Loucy (cell line): ENCODE measurements around the gene GAGE13.

Experiments
- EZH2phosphoT487 ChIP-seq: fragments of 200-600 bp; IDR thresholded peaks from 2 replicates; pipeline ENCODE4 v1.6.1; 2018; ENCODE audit warnings: antibody characterized with exemption, mild to moderate bottlenecking, moderate library complexity, borderline replicate concordance
- TF ChIP-seq, protein P1 (sequence below): fragments of 200-600 bp; sonication (generic); conservative IDR thresholded peaks from 2 replicates; pipeline ENCODE4 v1.5.1; 2014; ENCODE audit warnings: mild to moderate bottlenecking, antibody characterized with exemption, low read length

DNA sequence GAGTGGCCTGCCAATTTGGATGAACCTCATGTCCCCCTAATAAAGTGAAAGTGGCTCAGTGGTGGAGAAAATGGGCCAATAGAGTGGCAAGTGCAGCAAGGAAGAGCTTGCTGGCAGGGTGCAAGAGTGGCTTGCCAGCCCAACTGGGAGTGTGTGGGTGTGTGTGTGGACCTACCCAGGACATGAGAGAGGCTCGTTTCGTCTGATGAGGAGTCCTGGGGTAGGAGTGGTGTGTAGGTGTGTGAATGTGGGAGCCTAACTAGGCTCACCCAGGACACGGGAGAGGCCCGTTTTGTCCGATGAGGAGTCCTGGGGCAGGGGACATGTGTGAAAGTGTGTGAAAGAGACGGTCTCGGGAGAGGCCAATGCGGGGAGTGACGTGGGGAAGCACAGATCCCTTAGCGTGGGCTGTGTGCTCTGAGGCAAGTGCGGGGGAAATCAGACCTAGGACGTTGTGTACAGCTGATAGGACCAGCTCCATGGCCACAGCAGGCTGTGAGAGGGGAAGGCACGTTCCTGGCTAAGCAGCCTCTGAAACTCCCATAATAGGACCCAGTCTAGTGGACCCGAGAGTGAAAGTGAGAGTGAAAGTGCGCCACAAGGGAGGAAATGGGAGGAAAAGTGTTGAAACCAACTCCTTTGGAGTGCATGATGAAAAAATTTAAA is 22.6 kb upstream of the GAGE13 start:
- TF ChIP-seq, protein P1, sequence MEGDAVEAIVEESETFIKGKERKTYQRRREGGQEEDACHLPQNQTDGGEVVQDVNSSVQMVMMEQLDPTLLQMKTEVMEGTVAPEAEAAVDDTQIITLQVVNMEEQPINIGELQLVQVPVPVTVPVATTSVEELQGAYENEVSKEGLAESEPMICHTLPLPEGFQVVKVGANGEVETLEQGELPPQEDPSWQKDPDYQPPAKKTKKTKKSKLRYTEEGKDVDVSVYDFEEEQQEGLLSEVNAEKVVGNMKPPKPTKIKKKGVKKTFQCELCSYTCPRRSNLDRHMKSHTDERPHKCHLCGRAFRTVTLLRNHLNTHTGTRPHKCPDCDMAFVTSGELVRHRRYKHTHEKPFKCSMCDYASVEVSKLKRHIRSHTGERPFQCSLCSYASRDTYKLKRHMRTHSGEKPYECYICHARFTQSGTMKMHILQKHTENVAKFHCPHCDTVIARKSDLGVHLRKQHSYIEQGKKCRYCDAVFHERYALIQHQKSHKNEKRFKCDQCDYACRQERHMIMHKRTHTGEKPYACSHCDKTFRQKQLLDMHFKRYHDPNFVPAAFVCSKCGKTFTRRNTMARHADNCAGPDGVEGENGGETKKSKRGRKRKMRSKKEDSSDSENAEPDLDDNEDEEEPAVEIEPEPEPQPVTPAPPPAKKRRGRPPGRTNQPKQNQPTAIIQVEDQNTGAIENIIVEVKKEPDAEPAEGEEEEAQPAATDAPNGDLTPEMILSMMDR = no peak
- TF ChIP-seq EZH2phosphoT487 = no peak
